ENCODE results near the gene PIEZO1. TPM values are rescaled to one million over a fixed set of nuclear protein-coding genes. Genes with fewer than 3 reads are reported as not detected.
"Not testable (repeated sequence)": the region's sequence is repeated elsewhere in the genome, so short reads cannot be mapped to it uniquely, and the experiment has no call there.

Gene PIEZO1
- total and polyA plus RNA-seq, 5 donors = 21.7 to 45.6 (median 30.5) TPM

DNA sequence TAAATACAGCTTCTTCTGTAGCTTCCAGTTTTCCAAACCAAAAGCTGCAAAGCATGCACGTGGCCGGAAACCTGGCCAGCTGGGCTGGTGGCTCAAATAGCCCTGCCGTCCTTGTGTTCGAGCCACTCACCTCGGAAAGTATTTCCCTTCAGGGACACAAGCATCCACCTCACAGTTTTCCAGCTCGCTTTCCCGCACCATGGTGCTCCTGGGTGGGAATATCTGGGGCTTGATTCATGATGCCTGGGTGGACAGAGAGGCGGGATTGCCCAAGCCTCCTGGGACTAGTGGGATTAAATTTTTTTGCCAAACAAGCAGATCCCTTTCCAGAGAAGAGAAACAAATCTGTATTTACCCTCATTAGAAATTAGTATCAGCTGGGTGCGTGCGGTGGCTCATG is 115.0 kb downstream of the PIEZO1 start:
- 67% methylated on average over 10 of the region's 10 CpGs for WGBS
- H3K9me3 ChIP-seq (ENCODE audit: control insufficient read depth, low read length) = no peaks in the 10 kb centered on the region
- DNase-seq = peak in 1 of 3 donors; percentile 29
- H3K27me3 ChIP-seq (ENCODE audit: control insufficient read depth, insufficient read depth) = no peaks in the 10 kb centered on the region
- H3K4me1 ChIP-seq (ENCODE audit: control insufficient read depth, insufficient read depth, low read length) = no peaks in the 10 kb centered on the region
- no peak overlapping the region for H3K27ac ChIP-seq (ENCODE audit: low read length)
- intact Hi-C loops (cut with DNase I) = no loop called here
- no peak overlapping the region for H3K4me3 ChIP-seq (ENCODE audit: low read length)
- ATAC-seq = no peak

DNA sequence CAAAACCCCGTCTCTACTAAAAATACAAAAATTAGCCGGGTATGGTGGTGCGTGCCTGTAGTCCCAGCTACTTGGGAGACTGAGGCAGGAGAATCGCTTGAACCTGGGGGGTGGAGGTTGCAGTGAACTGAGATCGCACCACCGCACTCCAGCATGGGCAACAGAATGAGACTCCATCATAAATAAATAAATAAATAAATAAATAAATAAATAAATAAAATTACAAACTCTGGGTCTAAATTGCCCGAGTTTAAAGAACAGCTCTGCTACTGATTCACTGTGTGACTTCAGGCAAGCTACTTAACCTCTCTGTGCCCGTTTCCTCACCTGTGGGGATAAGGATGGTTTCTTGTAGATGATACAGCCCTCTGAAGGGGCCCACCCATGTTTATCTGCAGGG is 115.5 kb downstream of the PIEZO1 start:
- H3K4me1 ChIP-seq (ENCODE audit: control insufficient read depth, insufficient read depth, low read length); H3K4me3 ChIP-seq (ENCODE audit: low read length); ATAC-seq; intact Hi-C loops (cut with DNase I); H3K9me3 ChIP-seq (ENCODE audit: control insufficient read depth, low read length); DNase-seq; H3K27ac ChIP-seq (ENCODE audit: low read length); H3K27me3 ChIP-seq (ENCODE audit: control insufficient read depth, insufficient read depth): not testable (repeated sequence)
- 91% methylated on average over 8 of the region's 8 CpGs for WGBS

DNA sequence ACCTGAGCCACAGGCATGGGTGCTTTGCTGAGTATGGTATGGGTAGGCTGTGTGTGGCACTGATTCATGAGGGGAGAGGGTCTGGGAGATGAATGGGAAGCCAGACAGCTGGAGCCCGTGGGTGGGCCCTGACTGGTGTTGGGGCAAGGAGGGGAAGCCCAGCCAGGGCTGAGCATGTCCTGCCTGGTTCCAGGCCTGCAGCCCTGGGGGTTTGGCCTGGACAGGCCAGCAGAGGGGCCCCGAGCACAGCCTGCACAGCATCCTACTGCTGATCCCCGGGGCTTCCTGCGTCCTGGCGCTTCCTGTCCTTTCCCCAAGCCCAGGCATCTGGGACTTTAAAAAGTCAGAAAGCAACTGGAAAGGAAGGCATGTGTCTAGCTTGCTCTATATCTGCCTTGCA is 117.6 kb downstream of the PIEZO1 start:
- 57% methylated on average over 5 of the region's 5 CpGs for WGBS
- ATAC-seq (no peak), DNase-seq (peak in 1 of 3 donors; percentile 32)
- H3K4me1 ChIP-seq (ENCODE audit: control insufficient read depth, insufficient read depth, low read length) = peaks cover 3% of the 10 kb centered on the region
- no peak overlapping the region for H3K27ac ChIP-seq (ENCODE audit: low read length)
- H3K27me3 ChIP-seq (ENCODE audit: control insufficient read depth, insufficient read depth) = no peaks in the 10 kb centered on the region
- intact Hi-C loops (cut with DNase I) = no loop called here
- no peak overlapping the region for H3K4me3 ChIP-seq (ENCODE audit: low read length)
- no peaks in the 10 kb centered on the region for H3K9me3 ChIP-seq (ENCODE audit: control insufficient read depth, low read length)

DNA sequence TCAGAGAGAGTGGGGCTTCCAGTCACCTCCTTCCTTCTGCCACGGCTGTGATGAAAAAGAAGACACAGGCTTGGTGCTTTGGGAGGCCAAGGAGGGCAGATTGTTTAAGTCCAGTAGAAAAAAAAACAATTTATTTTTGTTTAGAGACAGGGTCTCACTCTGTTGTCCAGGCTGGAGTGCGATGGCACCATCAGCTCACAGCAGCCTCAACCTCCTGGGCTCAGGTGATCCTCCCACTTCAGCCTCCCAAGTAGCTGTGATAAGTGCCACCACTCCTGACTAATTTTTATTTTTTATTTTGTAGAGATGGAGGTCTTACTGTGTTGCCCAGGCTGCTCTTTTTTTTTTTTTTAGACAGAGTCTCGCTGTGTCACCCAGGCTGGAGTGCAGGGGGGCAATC is 119.5 kb downstream of the PIEZO1 start:
- DNase-seq (no peak), ATAC-seq (no peak)
- Histone ChIP-seq H3K4me3 (ENCODE audit: low read length) (no peak overlapping the region), H3K4me1 (ENCODE audit: control insufficient read depth, insufficient read depth, low read length) (peaks cover 3% of the 10 kb centered on the region), H3K27ac (ENCODE audit: low read length) (no peak overlapping the region), H3K9me3 (ENCODE audit: control insufficient read depth, low read length) (no peaks in the 10 kb centered on the region), H3K27me3 (ENCODE audit: control insufficient read depth, insufficient read depth) (no peaks in the 10 kb centered on the region)
- 85% methylated on average over 3 of the region's 3 CpGs for WGBS
- intact Hi-C loops (cut with DNase I) = no loop called here

Small RNA genes within 50 kb of the gene (microRNA-seq; reads per million reads assigned to microRNA genes)
- gene MIR4722 = 0 reads per million in 2 donors

Other genes with a start within 250 kb of the PIEZO1 start
- gene ZC3H18, start 214.8 kb downstream of the PIEZO1 start, total RNA-seq = 10 to 100 TPM; 17.5 to 25.1 (median 21.2) TPM
- 19.6 TPM for gene ZC3H18, start 214.8 kb downstream of the PIEZO1 start, polyA plus RNA-seq
- not detected for gene IL17C, start 146.6 kb downstream of the PIEZO1 start, total RNA-seq
- not detected for gene IL17C, start 146.6 kb downstream of the PIEZO1 start, polyA plus RNA-seq
- 100 to 1,000 TPM in 1 of 4 donors, 10 to 100 TPM in 3; 53.9 to 101 (median 70.7) TPM for gene CYBA, start 134.2 kb downstream of the PIEZO1 start, total RNA-seq
- gene CYBA, start 134.2 kb downstream of the PIEZO1 start, polyA plus RNA-seq = 84.2 TPM
- 10 to 100 TPM; 29.8 to 32.0 (median 31.2) TPM for gene MVD, start 122.1 kb downstream of the PIEZO1 start, total RNA-seq
- 35.9 TPM for gene MVD, start 122.1 kb downstream of the PIEZO1 start, polyA plus RNA-seq
- 1 to 10 TPM in 3 of 4 donors, under 1 TPM in 1; 0.39 to 2.8 (median 1.6) TPM for gene SNAI3, start 98.7 kb downstream of the PIEZO1 start, total RNA-seq
- gene SNAI3, start 98.7 kb downstream of the PIEZO1 start, polyA plus RNA-seq = 2.7 TPM
- gene RNF166, start 78.8 kb downstream of the PIEZO1 start, total RNA-seq = 10 to 100 TPM; 15.0 to 23.8 (median 19.2) TPM
- 18.4 TPM for gene RNF166, start 78.8 kb downstream of the PIEZO1 start, polyA plus RNA-seq
- 10 to 100 TPM; 11.1 to 16.3 (median 12.4) TPM for gene CTU2, start 78.7 kb downstream of the PIEZO1 start, total RNA-seq
- gene CTU2, start 78.7 kb downstream of the PIEZO1 start, polyA plus RNA-seq = 11.4 TPM
- gene CDT1, start 18.6 kb upstream of the PIEZO1 start, total RNA-seq = 1 to 10 TPM in 2 of 4 donors, under 1 TPM in 2; 0.57 to 3.1 (median 1.1) TPM
- gene CDT1, start 18.6 kb upstream of the PIEZO1 start, polyA plus RNA-seq = 0.27 TPM
- gene APRT, start 26.7 kb upstream of the PIEZO1 start, total RNA-seq = 10 to 100 TPM; 40.8 to 65.8 (median 50.7) TPM
- gene APRT, start 26.7 kb upstream of the PIEZO1 start, polyA plus RNA-seq = 82.0 TPM
- gene GALNS, start 71.7 kb upstream of the PIEZO1 start, total RNA-seq = 10 to 100 TPM; 17.6 to 22.3 (median 18.8) TPM
- gene GALNS, start 71.7 kb upstream of the PIEZO1 start, polyA plus RNA-seq = 21.0 TPM
- gene TRAPPC2L, start 71.9 kb upstream of the PIEZO1 start, total RNA-seq = 10 to 100 TPM; 45.5 to 61.5 (median 55.0) TPM
- 43.7 TPM for gene TRAPPC2L, start 71.9 kb upstream of the PIEZO1 start, polyA plus RNA-seq
- gene PABPN1L, start 81.4 kb upstream of the PIEZO1 start, total RNA-seq = not detected
- gene PABPN1L, start 81.4 kb upstream of the PIEZO1 start, polyA plus RNA-seq = not detected
- gene CBFA2T3, start 192.0 kb upstream of the PIEZO1 start, total RNA-seq = 1 to 10 TPM; 5.6 to 8.5 (median 6.9) TPM
- 7.3 TPM for gene CBFA2T3, start 192.0 kb upstream of the PIEZO1 start, polyA plus RNA-seq